ENCODE data around the gene DNAJC5G. TPM values are rescaled to one million over a fixed set of nuclear protein-coding genes. Genes with fewer than 3 reads are reported as not detected.

The DNAJC5G gene
- total and polyA plus RNA-seq, 8 donors, result 0.06 to 0.34 TPM; not detected in 6

DNA sequence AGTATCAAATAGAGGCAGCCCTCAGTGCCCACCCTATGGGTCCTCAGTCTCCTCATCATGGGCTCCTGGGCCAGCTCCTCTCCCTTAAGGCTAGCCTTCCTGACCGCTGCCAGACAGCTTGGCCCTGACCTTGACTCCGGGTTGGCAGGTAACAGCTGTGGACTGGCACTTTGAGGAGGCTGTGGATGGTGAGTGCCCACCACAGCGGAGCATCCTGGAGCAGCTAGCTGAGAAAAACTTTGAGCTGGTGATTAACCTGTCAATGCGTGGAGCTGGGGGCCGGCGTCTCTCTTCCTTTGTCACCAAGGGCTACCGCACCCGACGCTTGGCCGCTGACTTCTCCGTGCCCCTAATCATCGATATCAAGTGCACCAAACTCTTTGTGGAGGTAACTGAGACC is 39.1 kb upstream of the DNAJC5G start:
- FAIRE-seq (no peak), ATAC-seq (no peak), DNase-seq (no peak)
- intact Hi-C loops (cut with DNase I), result no loop called here
- Histone ChIP-seq H3K4me1 (no peaks in the 10 kb centered on the region), H3K27ac (no peak overlapping the region), H3K9me3 (no peaks in the 10 kb centered on the region), H3K4me3 (no peak overlapping the region), H3K36me3 (peaks cover 15 to 93% (median 62%) of the 10 kb centered on the region in 3 donors), H3K27me3 (no peaks in the 10 kb centered on the region)
- TF ChIP-seq CTCF (IDR thresholded peaks at IDR 0.05), result no peak
- 89 to 91% methylated on average over 12 of the region's 12 CpGs for WGBS, 2 donors

DNA sequence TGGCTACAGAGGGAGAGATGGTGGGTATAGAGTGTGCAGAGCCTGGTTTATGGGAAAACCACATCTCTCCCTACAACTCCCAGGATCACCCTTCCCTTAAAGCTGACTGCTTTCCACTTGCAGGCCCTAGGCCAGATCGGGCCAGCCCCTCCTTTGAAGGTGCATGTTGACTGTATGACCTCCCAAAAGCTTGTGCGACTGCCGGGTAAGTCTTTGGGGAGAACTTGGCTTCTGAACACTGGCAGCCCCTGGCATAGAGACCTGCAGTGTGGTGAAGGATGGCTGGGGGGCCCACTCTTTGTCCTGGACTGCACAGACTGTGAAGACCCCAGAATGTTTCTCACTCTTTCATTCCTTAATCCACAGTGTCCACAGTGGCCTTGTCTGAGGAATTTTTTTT is 38.6 kb upstream of the DNAJC5G start:
- DNase-seq, result no peak
- Histone ChIP-seq H3K36me3 (peaks cover 12 to 91% (median 60%) of the 10 kb centered on the region in 3 donors), H3K27ac (no peak overlapping the region), H3K27me3 (no peaks in the 10 kb centered on the region), H3K4me1 (no peaks in the 10 kb centered on the region), H3K4me3 (no peak overlapping the region), H3K9me3 (no peaks in the 10 kb centered on the region)
- no peak for ATAC-seq
- TF ChIP-seq CTCF (IDR thresholded peaks at IDR 0.05), result no peak
- WGBS, 2 donors, result 92 to 98% methylated on average over 3 of the region's 3 CpGs
- intact Hi-C loops (cut with DNase I), result no loop called here
- no peak for FAIRE-seq

DNA sequence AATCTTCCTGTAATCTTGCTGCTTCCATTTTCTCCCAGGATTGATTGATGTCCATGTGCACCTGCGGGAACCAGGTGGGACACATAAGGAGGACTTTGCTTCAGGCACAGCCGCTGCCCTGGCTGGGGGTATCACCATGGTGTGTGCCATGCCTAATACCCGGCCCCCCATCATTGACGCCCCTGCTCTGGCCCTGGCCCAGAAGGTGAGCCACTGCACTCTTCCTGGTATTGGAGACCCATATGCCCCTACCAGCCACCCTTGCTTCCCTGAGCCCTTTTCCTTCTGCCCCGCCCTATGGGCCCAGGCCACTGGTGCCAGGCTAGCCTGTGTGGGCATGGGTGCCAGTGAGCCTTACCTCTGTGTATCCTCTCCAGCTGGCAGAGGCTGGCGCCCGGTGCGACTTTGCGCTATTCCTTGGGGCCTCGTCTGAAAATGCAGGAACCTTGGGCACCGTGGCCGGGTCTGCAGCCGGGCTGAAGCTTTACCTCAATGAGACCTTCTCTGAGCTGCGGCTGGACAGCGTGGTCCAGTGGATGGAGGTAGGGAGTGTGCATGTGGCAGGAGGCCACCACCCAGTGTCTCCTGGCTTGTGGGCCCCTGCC is 37.8 kb upstream of the DNAJC5G start:
- H3K9me3 ChIP-seq, result no peaks in the 10 kb centered on the region
- DNase-seq (no peak), FAIRE-seq (no peak), ATAC-seq (no peak)
- no peak for TF ChIP-seq CTCF (IDR thresholded peaks at IDR 0.05)
- no peaks in the 10 kb centered on the region for H3K4me1 ChIP-seq
- no peaks in the 10 kb centered on the region for H3K27me3 ChIP-seq
- H3K36me3 ChIP-seq, result peaks cover 8 to 91% (median 53%) of the 10 kb centered on the region in 3 donors
- intact Hi-C loops (cut with DNase I), result no loop called here
- no peak overlapping the region for H3K27ac ChIP-seq
- WGBS, 2 donors, result 93 to 97% methylated on average over 15 of the region's 15 CpGs
- H3K4me3 ChIP-seq, result no peak overlapping the region

DNA sequence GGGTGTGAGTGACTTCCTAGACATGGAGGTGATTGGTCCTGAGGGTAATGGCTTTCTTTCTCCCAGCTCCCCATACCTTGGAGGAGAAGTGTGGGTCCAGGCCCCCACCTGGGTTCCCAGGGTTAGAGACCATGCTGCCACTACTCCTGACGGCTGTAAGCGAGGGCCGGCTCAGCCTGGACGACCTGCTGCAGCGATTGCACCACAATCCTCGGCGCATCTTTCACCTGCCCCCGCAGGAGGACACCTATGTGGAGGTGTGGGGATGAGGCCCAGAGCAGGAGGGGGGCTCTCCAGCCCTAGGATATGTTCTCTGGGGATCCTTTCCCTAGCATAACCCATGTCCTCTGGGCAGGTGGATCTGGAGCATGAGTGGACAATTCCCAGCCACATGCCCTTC is 36.3 kb upstream of the DNAJC5G start:
- peak in 1 of 6 donors; percentile 32 for DNase-seq
- no peak for ATAC-seq
- WGBS, 2 donors, result 92 to 94% methylated on average over 8 of the region's 8 CpGs
- Histone ChIP-seq H3K27me3 (no peaks in the 10 kb centered on the region), H3K27ac (no peak overlapping the region), H3K4me3 (no peak overlapping the region), H3K9me3 (no peaks in the 10 kb centered on the region), H3K4me1 (no peaks in the 10 kb centered on the region), H3K36me3 (peaks cover 8 to 87% (median 45%) of the 10 kb centered on the region in 3 donors)
- intact Hi-C loops (cut with DNase I), result no loop called here
- no peak for FAIRE-seq
- no peak for TF ChIP-seq CTCF (IDR thresholded peaks at IDR 0.05)

DNA sequence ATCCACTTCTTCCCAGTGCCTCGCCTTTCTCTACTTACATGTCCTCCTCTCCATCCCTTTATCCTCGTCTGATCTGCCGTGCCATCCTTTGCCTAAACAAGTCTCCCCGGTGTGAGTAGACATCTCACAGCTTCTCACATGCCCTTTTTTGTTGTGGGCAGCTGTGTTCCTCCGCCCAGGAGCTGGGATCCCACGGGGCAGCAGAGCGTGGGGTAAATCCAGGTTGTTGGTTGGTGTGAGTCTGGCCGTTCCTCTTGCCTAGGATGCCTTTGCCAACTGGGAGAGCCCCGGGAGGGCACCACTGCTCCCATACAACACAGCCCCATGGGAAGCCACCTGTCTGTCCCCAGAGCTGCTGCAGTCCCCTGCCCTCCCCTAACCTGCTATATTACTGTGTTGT is 34.8 kb upstream of the DNAJC5G start:
- 90 to 96% methylated on average over 9 of the region's 9 CpGs for WGBS, 2 donors

More for the DNA sequence above, 34.8 kb upstream of the DNAJC5G start:
- DNase-seq (peak in 1 of 6 donors; percentile 18), FAIRE-seq (no peak), ATAC-seq (no peak)
- Histone ChIP-seq H3K9me3 (no peaks in the 10 kb centered on the region), H3K27me3 (no peaks in the 10 kb centered on the region), H3K27ac (no peak overlapping the region), H3K4me3 (no peak overlapping the region), H3K36me3 (peaks cover 4 to 73% (median 38%) of the 10 kb centered on the region in 3 donors), H3K4me1 (no peaks in the 10 kb centered on the region)
- TF ChIP-seq CTCF (IDR thresholded peaks at IDR 0.05), result no peak
- intact Hi-C loops (cut with DNase I), result no loop called here

Data from pancreas (tissue), 10 donors.